Epithelial cell of prostate (primary cell): ENCODE measurements around the gene PPP4R3A.
"Not testable (repeated sequence)": the region's sequence is repeated elsewhere in the genome, so short reads cannot be mapped to it uniquely, and the experiment has no call there.

Experiments used
- DNase-seq: peaks from one replicate; pipeline ENCODE4 v3.0.0-alpha.2; 2011; ENCODE audit warnings: low read depth, low spot score
- H3K27ac ChIP-seq: fragments of 450-650 bp; 2 replicates; pipeline ENCODE4 v1.5.1; 2017; ENCODE audit warnings: mild to moderate bottlenecking

Gene PPP4R3A

DNA sequence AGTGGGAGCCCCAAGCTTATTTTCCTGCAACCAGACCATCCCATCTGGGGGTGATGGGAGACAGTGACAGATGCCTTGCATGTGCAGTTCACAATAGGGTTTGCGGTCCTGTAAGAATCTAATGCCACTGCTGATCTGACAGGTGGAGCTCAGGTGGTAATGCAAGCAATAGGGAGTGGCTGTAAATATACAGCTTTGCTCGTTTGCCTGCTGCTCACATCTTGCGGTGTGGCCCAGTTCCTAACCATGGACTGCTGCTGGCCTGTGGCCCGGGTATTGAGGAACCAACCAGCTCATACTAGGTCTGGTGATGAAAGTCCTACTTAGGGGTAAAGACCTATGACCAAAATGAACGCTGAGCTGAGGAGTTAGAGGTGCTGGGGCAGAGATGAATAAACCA is 56.4 kb downstream of the PPP4R3A start:
- no peak for DNase-seq
- H3K27ac ChIP-seq = no peak overlapping the region

DNA sequence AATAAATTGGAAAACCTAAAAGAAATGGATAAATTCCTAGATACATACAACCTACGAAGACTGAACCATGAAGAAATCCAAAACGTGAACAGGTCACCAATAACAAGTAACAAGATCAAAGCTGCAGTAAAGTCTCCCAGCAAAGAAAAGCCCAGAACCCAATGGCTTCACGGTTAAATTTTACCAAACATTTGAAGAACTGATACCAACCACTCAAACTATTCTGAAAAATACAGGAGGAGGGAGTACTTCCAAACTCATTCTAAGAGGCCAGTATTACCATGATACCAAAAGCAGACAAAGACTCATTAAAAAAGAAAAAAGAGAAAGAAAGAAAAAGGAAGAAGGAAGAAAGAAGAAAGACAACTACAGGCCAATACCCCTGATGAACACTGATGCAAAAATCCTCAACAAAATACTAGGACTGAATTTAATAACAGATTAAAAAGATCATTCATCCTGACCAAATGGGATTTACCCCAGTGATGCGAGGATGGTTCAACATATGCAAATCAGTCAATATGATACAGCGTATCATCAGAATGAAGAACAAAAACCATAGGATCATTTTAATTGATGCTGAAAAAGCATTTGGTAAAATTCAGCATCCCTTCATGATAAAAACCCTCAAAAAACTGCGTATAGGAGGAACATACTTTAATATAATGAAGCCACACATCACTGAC is 65.6 kb downstream of the PPP4R3A start:
- H3K27ac ChIP-seq = no peak overlapping the region
- no peak for DNase-seq

DNA sequence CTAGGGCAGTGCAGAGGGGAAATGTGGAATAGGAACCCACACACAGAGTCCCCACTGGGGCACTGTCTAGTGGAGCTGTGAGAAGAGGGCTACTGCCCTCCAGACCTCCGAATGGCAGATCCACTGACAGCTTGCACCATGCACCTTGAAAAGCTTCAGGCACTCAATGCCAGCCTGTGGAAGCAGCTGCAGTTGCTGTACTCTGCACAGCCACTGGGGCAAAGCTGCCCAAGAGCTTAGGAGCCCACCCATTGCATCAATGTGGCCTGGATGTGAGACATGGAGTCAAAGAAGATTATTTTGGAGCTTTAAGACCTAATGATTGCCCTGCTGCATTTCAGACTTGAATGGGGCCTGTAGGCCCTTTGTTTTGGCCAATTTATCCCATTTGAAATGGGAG is 70.8 kb downstream of the PPP4R3A start:
- DNase-seq = no peak

DNA sequence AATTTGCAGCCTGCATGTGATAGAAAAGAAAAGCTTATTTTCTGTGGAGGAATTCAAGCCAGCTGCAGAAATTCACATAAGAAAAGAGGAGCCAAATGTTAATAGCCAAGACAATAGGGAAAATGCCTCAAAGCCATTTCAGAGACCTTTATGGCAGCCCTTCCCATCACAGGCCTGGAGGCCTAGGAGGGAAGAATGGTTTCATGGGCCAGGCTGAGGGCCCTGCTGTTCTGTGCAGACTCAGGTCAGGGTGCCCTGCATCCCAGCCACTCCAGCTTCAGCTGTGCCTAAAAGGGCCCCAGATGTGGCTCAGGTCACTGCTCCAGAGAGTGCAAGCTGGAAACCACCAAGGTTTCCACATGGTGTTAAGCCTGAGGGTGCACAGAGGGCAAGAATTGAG is 71.3 kb downstream of the PPP4R3A start:
- DNase-seq = no peak
- H3K27ac ChIP-seq = no peak overlapping the region

More for the DNA sequence above, 70.8 kb downstream of the PPP4R3A start:
- no peak overlapping the region for H3K27ac ChIP-seq

DNA sequence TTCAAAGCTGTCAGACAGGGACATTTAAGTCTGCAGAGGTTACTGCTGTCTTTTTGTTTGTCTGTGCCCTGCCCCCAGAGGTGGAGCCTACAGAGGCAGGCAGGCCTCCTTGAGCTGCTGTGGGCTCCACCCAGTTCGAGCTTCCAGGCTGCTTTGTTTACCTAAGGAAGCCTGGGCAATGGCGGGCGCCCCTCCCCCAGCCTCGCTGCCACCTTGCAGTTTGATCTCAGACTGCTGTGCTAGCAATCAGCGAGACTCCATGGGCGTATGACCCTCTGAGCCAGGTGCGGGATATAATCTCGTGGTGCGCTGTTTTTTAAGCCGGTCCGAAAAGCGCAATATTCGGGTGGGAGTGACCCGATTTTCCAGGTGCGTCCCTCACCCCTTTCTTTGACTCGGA is 73.8 kb downstream of the PPP4R3A start:
- DNase-seq, H3K27ac ChIP-seq: not testable (repeated sequence)

DNA sequence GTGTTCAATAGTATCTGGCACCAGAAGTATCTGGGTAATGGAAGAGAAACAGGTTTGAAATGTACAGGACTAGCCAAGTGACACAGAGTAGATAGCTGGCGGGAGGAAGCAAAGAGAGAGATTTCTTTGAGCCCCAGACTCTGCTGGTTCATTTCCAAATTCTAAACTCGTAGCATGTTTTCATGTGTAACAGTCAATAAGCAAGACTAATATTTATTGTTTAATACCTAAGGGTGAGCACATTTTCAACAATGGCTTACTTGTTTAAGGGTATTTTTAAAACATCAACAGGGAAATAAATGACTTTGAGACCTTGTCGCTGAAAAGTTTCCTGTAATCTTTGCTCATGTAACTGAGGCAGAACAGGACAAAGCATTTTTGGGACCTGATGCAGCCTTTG is 80.7 kb downstream of the PPP4R3A start:
- no peak for DNase-seq

DNA sequence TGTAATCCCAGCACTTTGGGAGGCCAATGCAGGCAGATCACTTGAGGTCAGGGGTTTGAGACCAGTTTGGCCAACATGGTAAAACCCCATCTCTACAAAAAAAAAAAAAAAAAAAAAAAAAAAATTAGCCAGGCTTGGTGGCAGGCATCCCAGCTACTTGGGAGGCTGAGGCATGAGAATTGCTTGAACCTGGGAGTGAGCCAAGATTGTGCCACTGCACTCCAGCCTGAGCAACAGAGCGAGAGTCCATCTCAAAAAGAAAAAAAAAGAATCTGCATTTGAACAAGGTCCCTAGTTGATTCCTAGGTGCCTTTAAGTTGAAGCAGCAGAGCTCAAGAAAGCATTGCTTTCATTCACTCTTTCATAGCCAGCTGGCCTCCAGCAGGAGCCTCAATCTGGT is 81.2 kb downstream of the PPP4R3A start:
- not testable (repeated sequence) for DNase-seq, H3K27ac ChIP-seq

More for the DNA sequence above, 80.7 kb downstream of the PPP4R3A start:
- H3K27ac ChIP-seq = no peak overlapping the region

DNA sequence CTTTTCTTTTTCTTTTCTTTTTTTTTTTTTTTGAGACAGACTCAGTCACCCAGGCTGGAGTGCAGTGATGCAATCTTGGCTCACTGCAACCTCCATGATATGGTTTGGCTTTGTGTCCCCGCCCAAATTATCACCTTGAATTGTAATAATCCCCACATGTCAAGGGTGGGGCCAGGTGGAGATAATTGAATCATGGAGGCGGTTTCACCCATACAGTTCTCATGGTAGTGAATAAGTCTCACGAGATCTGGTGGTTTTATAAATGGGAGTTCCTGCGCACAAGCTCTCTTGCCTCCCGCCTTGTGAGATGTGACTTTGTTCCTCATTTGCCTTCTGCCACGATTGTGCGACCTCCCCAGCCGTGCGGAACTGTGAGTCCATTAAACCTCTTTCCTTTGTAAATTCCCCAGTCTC is 84.6 kb downstream of the PPP4R3A start:
- not testable (repeated sequence) for DNase-seq, H3K27ac ChIP-seq

DNA sequence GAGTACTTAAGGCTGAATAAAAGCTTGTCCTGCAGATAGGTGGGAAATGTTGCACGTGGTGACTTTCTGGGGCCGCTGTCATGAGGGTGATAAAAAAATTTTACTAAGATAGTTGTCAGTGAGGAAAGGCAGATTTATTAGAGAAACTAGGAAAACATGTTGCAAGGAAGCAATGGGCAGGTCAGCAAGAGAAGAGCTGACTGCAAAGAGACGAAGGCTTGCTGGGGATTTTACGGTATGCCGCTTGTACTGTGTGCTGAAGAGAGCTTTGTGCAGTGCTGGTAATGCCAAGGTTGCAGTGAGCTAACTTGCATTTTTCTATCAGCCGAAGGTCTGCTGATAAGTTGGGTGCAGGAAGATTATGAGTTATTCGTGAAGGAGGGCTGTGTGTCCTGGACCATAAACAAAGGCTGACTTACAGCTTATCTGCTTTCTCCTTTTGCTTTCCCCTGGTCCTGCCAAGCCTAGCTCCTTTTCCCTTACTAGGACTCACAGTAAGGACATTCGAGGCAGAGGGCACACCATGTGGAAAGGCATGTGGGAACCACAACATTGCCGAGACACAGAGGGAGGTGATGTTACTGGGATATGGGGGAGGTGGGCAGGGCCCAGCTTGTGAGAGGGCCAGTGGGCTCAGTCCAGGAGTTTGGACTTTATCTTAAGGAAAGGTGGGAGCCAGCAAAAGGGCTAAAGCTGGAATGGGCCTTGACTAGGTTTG is 85.1 kb downstream of the PPP4R3A start:
- H3K27ac ChIP-seq = no peak overlapping the region

DNA sequence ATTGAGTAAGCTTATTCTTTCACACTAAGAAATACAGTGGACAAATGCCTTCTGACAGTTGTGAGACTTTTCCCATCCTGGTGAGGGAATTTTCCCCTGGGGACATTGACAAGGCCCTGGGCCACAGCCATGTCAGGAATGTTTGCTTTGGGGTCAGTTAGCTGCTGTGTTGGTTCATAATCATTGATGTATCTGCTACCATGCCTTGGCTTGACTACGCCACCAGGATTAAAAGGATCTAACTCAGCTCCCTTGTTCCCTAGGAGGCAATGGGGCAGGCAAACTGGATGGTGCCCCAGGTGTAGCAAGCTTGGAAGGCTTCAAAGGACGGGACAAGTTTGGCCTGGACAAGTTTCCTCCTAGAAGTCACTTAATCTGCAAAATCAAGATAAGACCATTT is 89.4 kb downstream of the PPP4R3A start:
- H3K27ac ChIP-seq = no peak overlapping the region
- DNase-seq = no peak

More for the DNA sequence above, 85.1 kb downstream of the PPP4R3A start:
- no peak for DNase-seq

DNA sequence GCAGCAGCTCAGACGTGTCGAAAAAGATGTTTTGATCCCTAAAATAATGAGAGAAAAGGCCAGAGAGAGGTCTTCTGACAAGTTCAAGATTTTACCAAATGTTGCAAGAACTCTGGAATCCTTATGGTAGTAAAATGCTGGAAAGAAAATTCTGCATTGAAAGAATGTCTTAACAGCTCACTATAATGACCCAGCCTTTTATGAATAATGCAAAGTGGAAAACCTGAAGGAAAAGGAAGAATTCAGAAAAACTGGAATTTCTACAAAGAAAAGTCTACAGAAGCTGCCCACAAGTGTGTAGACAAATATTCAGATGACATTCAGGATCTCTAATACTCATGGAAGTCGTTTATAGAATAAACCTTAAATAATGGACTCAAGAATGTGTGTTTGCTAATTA is 90.7 kb downstream of the PPP4R3A start:
- H3K27ac ChIP-seq = no peak overlapping the region
- DNase-seq = no peak

DNA sequence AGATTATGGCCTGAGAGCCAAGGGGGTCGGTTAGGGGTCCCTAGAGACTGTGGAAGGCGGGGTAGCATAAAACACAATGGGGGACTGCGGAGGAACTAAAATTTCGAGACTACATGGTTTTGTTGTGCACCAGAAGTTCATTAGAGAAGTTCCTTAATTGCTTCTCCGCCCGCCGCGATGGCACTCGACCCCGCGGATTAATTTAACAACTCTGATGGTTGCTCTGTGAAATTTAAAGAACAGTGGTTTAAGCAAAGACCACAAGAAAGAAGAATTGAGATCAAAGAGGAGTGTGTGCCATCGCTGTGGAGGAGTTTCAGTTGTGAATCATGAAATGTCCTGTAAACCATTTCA is 91.1 kb downstream of the PPP4R3A start:
- no peak overlapping the region for H3K27ac ChIP-seq
- no peak for DNase-seq

DNA sequence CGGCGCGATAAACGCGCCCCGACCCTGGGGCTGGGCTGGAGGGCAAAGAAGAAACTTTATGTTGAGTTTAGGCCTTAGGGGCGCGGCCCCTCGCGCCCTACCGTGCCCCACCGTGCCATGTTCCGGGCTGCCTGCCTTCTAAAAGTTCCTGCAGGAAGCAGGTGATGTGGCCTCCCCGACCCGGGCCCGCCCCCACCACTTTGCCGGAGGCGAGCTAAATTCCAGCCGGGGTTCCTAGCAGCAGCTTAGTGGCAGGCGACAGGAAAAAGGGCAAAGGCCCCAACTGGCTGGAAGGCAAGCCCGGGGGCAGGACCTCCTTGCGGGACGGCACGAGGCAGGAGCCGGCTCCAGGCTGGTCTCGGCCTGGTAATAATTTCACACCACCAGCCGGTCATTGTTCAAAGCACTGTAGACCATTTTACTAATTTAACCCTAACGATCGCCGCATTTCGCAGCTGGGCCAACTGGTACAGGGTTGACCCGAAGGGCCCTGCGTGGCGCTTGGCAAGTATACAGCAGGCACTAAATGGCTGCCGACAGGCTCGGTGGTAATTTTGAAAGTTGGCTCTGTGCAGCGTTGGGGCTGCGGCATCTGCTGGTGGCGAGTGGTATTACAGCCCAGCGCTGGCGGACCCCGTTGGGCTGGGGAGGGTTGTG is 91.6 kb downstream of the PPP4R3A start:
- peak overlapping the region; percentile 20 for H3K27ac ChIP-seq
- DNase-seq = no peak

DNA sequence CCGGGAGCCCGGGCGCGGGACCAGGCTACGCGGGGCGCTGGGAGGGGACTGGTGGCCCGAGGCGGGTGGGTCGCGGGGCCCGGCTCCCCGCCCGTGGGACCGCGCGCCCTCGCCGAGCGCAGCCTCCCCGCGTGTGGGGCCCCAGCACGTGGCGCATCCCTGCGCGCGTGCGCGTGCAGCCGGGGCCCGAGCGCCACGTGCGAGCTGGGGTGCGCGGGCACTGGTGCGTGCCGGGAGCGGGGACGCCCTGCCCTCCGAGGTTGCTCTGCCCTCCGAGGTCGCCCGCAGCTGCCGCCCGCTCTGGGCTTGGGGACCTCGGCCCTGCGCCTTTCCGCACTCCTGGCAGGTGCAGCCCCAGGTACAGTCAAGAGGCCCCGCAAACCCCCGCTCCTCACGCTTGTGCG is 92.1 kb downstream of the PPP4R3A start:
- no peak for DNase-seq
- peak overlapping the region; percentile 20 for H3K27ac ChIP-seq

DNA sequence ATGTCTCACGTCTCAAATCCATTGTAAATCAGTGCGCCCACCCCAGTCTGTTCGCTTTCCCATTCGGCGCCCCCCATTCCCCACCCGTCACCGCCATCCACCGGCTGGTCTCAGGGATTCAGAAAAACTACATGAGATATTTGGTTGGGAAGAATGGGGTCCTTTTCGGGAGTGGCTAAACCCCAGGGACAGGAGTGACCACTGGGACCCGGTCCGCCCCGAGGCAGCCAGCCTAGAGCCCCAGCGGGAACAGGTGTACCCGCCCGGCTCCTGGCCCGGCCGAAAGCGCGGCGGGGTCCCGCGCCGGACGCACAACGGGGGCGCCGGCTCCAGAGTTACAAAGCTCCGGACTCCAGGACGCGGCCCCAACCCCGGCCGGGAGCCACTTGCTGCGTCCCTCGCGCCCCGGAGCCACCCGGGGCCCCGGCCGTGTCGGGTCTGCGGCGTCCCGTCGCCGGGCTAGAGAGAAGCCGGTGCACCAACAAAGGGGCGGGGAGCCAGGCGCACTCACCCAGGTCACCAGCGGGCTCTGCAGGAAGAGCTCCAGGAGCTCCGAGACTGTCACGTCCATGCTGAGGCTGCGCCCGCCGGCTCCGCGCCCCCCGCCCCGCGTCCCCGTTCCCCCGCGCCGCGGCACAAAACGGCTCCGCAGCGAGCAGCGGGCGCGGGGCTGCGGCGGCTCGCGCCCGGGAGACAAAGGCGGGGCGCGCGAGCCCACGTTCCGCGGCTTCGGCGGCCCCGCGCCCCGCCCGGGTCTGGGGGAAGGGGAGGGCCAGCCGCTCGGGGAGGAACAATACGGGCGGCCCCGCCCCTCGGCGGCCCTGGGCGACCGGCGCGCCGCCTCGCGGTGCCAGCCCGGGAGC is 92.8 kb downstream of the PPP4R3A start, which contains the start of gene CCDC88C:
Gene CCDC88C, minus strand, starts transcription at position 701 of the 863 bp plus-strand sequence. Its CDS starts 130 bp downstream, at position 571.
- H3K27ac ChIP-seq = peak within 1 kb of the TSS; percentile 21
- DNase-seq = no peak

DNA sequence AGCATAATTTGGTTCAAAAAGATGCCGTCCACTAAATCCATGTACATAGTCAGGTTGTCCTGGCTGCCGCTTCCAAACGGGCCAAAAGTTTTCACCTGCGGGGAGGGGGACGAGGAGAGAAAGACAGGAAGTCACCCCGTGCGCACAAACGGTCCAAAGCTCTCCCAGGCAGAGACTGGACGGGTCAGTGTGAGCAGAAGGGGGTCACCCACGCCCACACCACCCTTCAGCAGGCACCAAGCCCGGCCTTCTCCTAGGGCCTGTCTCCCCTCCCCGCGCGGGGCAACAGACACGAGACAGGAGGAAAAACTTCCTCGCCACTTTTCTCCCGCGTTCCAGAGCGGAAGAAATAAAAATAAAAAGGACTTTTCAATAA is 93.4 kb downstream of the PPP4R3A start:
- peak overlapping the region; percentile 21 for H3K27ac ChIP-seq
- DNase-seq = no peak

DNA sequence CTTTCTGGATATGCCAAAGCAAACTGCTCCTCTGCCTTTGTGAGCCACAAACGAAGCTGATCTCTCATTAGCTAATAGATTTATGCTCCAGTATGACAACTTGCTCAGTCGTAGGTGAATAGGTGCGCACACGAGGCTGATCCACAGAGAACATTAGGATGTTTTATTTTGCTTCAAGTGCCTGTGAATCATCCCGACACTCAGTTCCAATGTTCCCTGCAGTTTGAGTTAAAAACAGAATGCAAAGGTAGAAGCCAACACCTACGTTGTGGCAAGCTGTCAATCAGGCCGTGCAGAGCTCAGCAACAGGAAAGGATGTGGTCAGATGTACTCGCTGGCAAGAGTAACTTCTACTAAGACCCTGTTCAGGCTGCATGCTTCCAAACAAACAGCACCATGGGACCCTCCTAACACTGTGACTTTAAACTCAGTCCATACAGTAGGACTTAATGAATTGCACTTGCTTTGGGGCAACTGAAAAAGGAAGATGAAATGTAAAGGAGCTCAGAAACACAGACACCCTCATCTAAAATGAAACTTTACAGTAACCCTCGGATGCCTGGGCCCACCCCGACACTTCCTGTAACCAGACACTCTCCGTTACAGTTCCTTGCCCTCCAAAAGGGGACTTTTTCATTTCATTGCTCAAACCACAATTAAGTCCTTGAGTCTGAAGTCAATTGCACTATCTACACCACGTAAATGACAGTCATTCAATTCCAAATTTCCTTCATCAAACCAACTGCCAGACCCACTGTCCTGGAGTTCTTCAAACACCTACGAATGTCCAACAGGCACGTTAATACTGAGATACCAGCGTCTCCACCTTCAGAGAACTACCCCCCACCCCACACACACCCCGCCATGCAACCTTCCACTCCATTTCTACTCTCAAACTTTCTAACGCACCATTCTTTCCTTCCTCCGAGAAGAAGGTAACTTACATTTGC is 94.0 kb downstream of the PPP4R3A start:
- no peak for DNase-seq
- peak overlapping the region; percentile 21 for H3K27ac ChIP-seq

DNA sequence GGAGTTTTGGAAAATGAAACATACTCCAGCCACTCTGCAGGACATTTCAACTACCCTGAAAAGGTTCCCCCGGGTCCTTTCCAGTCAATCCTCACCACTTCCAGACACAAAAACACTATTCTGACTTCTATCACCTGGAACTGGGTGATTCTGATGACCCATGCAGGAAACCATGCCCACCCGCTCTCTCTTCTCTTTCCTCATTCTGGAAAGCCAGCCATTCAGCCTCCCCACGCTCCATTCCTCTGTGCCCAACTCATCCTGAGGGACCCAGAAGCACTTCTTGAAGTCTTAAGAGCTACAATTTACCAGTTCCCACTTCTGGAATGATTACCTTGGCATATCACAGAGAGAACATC is 95.7 kb downstream of the PPP4R3A start:
- no peak for DNase-seq
- no peak overlapping the region for H3K27ac ChIP-seq
